SK-N-SH (cell line): ENCODE data around the gene AGBL1.

Experiments used
- EP300 ChIP-seq, 2 experiments: IDR thresholded peaks; 2 replicates each; pipeline versions ENCODE4 v1.4.0 to v1.6.1; 2012; ENCODE audit warnings: borderline replicate concordance in 1 of 2, low read depth in 1 of 2, low read length in 1 of 2
- FOXJ3 ChIP-seq: sonication (generic); formaldehyde crosslinking; IDR thresholded peaks from 2 replicates; pipeline ENCODE4 v1.5.1; 2020; ENCODE audit warnings: mild to moderate bottlenecking, missing genetic modification reagents
- IRF3 ChIP-seq: fragments of 150-350 bp; IDR thresholded peaks from 2 replicates; pipeline ENCODE4 v1.6.1; 2016; ENCODE audit warnings: mild to moderate bottlenecking, low read depth, low read length
- MAX ChIP-seq: IDR thresholded peaks from 2 replicates; pipeline ENCODE4 v1.4.0; 2012; ENCODE audit warnings: low read depth
- NRF1 ChIP-seq: IDR thresholded peaks from 2 replicates; pipeline ENCODE4 v1.6.1; 2012; ENCODE audit warnings: low read depth, mild to moderate bottlenecking, low read length
- POLR2AphosphoS5 ChIP-seq: IDR thresholded peaks from 2 replicates; pipeline ENCODE4 v1.6.1; 2012; ENCODE audit warnings: low read depth, low read length
- REST ChIP-seq: IDR thresholded peaks from 2 replicates; pipeline ENCODE4 v1.6.1; 2012; ENCODE audit warnings: mild to moderate bottlenecking, low read depth, low read length, moderate library complexity
- SIN3A ChIP-seq: IDR thresholded peaks from 2 replicates; pipeline ENCODE4 v1.6.1; 2012; ENCODE audit warnings: low read depth, mild to moderate bottlenecking, low read length, moderate library complexity, borderline replicate concordance
- TAF1 ChIP-seq: IDR thresholded peaks from 2 replicates; pipeline ENCODE4 v1.6.1; 2012; ENCODE audit warnings: low read depth, mild to moderate bottlenecking, low read length, moderate library complexity, borderline replicate concordance
- ZBTB33 ChIP-seq: IDR thresholded peaks from 2 replicates; pipeline ENCODE4 v1.4.0; 2012; ENCODE audit warnings: low read depth, borderline replicate concordance
- TF ChIP-seq, protein P1 (sequence below): fragments of 150-350 bp; IDR thresholded peaks from 2 replicates; pipeline ENCODE4 v1.6.1; 2017; ENCODE audit warnings: antibody characterized with exemption, low read length, low read depth, borderline replicate concordance
- TF ChIP-seq, protein P2 (sequence below): fragments of 200-600 bp; sonication (generic); IDR thresholded peaks from 2 replicates; pipeline ENCODE4 v1.6.1; 2017; ENCODE audit warnings: antibody characterized with exemption, mild to moderate bottlenecking, moderate library complexity
- TF ChIP-seq, protein P3 (sequence below): IDR thresholded peaks from 2 replicates; pipeline ENCODE4; 2012

- TF ChIP-seq, protein P1, sequence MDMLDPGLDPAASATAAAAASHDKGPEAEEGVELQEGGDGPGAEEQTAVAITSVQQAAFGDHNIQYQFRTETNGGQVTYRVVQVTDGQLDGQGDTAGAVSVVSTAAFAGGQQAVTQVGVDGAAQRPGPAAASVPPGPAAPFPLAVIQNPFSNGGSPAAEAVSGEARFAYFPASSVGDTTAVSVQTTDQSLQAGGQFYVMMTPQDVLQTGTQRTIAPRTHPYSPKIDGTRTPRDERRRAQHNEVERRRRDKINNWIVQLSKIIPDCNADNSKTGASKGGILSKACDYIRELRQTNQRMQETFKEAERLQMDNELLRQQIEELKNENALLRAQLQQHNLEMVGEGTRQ = no peak
- TF ChIP-seq EP300 (IDR thresholded peaks at IDR 0.05; ENCODE audit: borderline replicate concordance in 1 of 2, low read depth in 1 of 2, low read length in 1 of 2) (no peak), SIN3A (no peak), TAF1 (no peak), MAX (no peak), NRF1 (no peak), POLR2AphosphoS5 (no peak), REST (no peak), ZBTB33 (no peak), FOXJ3 (no peak), IRF3 (no peak)
- TF ChIP-seq, protein P2, sequence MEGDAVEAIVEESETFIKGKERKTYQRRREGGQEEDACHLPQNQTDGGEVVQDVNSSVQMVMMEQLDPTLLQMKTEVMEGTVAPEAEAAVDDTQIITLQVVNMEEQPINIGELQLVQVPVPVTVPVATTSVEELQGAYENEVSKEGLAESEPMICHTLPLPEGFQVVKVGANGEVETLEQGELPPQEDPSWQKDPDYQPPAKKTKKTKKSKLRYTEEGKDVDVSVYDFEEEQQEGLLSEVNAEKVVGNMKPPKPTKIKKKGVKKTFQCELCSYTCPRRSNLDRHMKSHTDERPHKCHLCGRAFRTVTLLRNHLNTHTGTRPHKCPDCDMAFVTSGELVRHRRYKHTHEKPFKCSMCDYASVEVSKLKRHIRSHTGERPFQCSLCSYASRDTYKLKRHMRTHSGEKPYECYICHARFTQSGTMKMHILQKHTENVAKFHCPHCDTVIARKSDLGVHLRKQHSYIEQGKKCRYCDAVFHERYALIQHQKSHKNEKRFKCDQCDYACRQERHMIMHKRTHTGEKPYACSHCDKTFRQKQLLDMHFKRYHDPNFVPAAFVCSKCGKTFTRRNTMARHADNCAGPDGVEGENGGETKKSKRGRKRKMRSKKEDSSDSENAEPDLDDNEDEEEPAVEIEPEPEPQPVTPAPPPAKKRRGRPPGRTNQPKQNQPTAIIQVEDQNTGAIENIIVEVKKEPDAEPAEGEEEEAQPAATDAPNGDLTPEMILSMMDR = no peak
- TF ChIP-seq, protein P3, sequence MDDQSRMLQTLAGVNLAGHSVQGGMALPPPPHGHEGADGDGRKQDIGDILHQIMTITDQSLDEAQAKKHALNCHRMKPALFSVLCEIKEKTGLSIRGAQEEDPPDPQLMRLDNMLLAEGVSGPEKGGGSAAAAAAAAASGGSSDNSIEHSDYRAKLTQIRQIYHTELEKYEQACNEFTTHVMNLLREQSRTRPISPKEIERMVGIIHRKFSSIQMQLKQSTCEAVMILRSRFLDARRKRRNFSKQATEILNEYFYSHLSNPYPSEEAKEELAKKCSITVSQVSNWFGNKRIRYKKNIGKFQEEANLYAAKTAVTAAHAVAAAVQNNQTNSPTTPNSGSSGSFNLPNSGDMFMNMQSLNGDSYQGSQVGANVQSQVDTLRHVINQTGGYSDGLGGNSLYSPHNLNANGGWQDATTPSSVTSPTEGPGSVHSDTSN = no peak
These were observed 955.2 kb downstream of the AGBL1 start for GRCh38 chr15:87034886-87035285.
